A673 (cell line): Measurements from ENCODE around the gene TTPAL.

Source experiments
- CTCF ChIP-seq: fragments of 300-800, 200-600 bp; sonication (generic); conservative IDR thresholded peaks from 2 replicates; pipeline ENCODE4 v1.5.1; 2017; ENCODE audit warnings: low read depth, mild to moderate bottlenecking, antibody characterized with exemption, low read length, moderate library complexity, mixed read lengths
- EZH2 ChIP-seq: fragments of 200-600 bp; sonication (generic); IDR thresholded peaks from 2 replicates; pipeline ENCODE4 v1.6.1; 2017; ENCODE audit warnings: borderline replicate concordance, low read depth, mild to moderate bottlenecking, mixed read lengths, antibody characterized with exemption, low read length; ENCODE audit not compliant: poor library complexity, severe bottlenecking

GRCh38 chr20:44425923-44426322, 49.8 kb upstream of the TTPAL start:
- TF ChIP-seq CTCF (no peak), EZH2 (no peak)
